ENCODE data around the gene MICALL2.

MICALL2 gene

DNA sequence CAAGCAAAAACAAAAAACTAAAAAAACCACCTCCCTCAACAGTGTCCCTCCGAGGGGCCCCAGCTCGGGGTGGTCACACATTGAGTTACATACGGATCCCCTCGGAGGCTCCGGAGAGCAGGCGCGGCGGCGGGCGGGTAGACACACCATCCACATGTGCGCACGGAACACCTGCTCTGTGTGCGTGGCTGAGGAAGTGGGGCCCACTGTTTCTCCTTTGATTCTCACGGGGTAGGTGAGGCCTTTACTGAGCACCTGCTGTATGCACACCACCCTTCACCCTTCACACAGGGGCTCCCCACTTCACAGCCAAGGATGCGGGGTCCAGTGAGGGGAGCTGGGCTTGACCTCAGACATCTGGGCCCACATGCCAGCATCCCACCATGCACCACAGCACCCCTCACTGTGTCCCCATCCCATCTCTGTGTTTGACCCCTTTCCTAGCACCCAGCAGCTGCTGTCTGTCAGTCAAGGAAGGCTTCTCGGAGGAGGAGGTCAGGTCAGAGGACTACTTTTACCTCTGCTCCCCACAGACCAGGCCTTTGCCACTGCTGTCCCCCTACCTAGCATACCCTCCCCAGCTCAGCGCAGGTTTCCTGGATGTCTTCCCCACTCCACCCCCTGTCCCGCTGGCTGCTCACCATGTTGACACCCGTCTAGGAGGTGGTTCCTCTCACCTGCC, 71.1 kb downstream of the MICALL2 start:
- no peak for DNase-seq

- DNase-seq: no peak
Observed at GRCh38 chr7:1387261-1387660, 72.0 kb downstream of the MICALL2 start.

DNA sequence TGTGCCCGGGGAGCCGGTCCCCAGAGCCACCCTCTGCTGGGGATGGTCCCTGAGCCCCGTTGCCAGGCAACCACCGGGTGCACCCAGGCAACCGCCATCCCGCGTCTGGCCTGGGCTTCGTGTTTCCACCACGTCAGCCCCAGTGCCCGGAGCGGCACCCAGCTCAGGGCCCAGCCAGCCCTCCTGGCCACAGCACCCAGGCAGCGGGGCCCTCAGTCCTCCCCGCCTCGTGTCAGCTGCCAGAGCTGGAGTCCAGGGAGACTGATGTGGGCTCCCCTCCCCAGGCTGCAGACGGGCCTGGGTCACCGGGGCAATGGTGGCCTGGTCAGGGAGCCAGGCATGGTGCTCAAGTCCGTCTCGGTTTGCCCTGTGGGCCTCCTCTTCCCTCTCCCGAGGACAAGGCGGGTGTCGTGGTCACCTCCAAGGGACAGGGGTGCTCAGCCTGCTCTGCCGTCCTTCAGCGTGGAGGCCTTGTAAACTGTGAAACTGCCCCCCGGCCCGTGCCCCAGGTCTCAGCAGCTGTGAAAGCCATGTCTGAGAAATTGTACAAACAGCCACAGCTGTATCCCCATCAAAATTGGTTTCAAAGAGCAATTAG, 72.5 kb downstream of the MICALL2 start:
- peak; percentile 32 to 53 for DNase-seq

DNA sequence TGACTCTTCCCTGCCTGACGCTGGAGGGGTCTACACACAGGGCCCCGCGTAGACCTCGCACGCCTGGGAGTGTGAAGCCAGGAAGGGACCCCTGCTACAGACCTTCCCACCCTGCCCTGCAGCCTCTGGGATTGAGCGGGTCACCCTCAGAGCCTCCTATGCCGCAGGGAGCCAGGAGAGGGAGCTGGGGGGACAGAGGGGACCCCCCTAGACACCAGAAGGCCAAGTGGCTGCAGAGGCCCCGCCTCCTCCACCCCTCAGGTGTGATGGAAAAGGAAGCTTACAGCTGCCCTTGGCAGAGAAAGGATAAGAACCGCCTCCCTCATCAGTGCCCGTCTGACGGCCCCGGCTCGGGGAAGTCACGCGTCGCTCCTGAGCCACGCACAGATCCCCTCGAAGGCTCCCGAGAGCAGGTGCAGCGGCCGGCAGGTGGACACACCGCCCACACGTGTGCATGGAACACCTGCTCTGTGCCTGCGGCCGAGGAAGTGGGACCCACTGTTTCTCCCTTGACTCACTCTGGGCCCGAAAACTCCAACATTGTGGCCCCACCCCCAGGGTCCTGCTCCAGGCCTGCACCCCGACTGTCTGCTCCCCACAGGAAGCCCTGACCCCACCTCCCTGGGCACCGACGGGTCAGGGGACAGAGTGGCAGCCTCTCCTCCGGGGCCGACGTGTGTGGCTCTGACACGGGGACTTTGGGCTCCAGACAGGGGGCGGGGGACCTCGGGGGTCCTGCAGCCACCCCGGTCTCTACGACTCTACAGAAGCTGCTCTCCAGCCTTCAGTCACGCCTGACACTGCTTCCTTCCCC, 73.3 kb downstream of the MICALL2 start:
- DNase-seq: no peak

GRCh38 chr7:1385086-1385808, 74.0 kb downstream of the MICALL2 start:
- no peak for DNase-seq

Measured in SHP77 (cell line).